ENCODE results near the gene WDR36.

WDR36 gene

GRCh38 chr5:111106320-111106948 lies 14.3 kb downstream of the WDR36 start:
- DNase-seq = no peak

- DNase-seq = no peak
Measured at GRCh38 chr5:111107371-111107770, 15.2 kb downstream of the WDR36 start.

GRCh38 chr5:111111956-111112355 lies 19.8 kb downstream of the WDR36 start:
- no peak for DNase-seq

GRCh38 chr5:111113678-111114077 lies 21.5 kb downstream of the WDR36 start:
- no peak for DNase-seq

- DNase-seq = no peak
Measured at GRCh38 chr5:111115229-111115628, 23.1 kb downstream of the WDR36 start.

- no peak for DNase-seq
Measured at GRCh38 chr5:111116550-111116949, 24.4 kb downstream of the WDR36 start.

GRCh38 chr5:111117136-111117535 lies 25.0 kb downstream of the WDR36 start:
- no peak for DNase-seq

- DNase-seq = no peak
Measured at GRCh38 chr5:111119221-111119620, 27.1 kb downstream of the WDR36 start.

GRCh38 chr5:111119856-111120255 lies 27.7 kb downstream of the WDR36 start:
- no peak for DNase-seq

- no peak for DNase-seq
Measured at GRCh38 chr5:111120911-111121310, 28.8 kb downstream of the WDR36 start.

GRCh38 chr5:111121926-111122325 lies 29.8 kb downstream of the WDR36 start:
- no peak for DNase-seq

- DNase-seq = no peak
Measured at GRCh38 chr5:111122398-111122797, 30.2 kb downstream of the WDR36 start.

- DNase-seq = no peak
Measured at GRCh38 chr5:111124793-111125192, 32.6 kb downstream of the WDR36 start.

- DNase-seq = no peak
Measured at GRCh38 chr5:111126896-111127295, 34.7 kb downstream of the WDR36 start.

GRCh38 chr5:111127453-111128195 lies 35.5 kb downstream of the WDR36 start:
- DNase-seq = no peak

GRCh38 chr5:111129938-111130337 lies 37.8 kb downstream of the WDR36 start:
- DNase-seq = no peak

- no peak for DNase-seq
Measured at GRCh38 chr5:111131356-111131755, 39.2 kb downstream of the WDR36 start.

GRCh38 chr5:111132076-111132475 lies 39.9 kb downstream of the WDR36 start:
- no peak for DNase-seq

GRCh38 chr5:111132731-111133435 lies 40.7 kb downstream of the WDR36 start:
- no peak for DNase-seq

- DNase-seq = no peak
Measured at GRCh38 chr5:111133436-111133751, 41.2 kb downstream of the WDR36 start.

GRCh38 chr5:111134087-111134486 lies 41.9 kb downstream of the WDR36 start:
- DNase-seq = no peak

- no peak for DNase-seq
Measured at GRCh38 chr5:111134864-111135263, 42.7 kb downstream of the WDR36 start.

GRCh38 chr5:111135363-111135762 lies 43.2 kb downstream of the WDR36 start:
- no peak for DNase-seq

GRCh38 chr5:111135946-111136345 lies 43.8 kb downstream of the WDR36 start:
- DNase-seq = no peak

Measured in NCI-H2029 treated with DMSO at 0.1 percent for 48 hours (cell line).